GM12872 (cell line): ENCODE measurements around the gene SLC5A3.

ENCODE experiments used
- CTCF ChIP-seq: IDR thresholded peaks from 3 replicates; pipeline ENCODE4 v1.5.1; 2011; ENCODE audit warnings: low read depth, mild to moderate bottlenecking, low read length, moderate library complexity; ENCODE audit not compliant: insufficient read depth

Gene SLC5A3

GRCh38 chr21:34091607-34092006 is 18.2 kb downstream of the SLC5A3 start:
- TF ChIP-seq CTCF, result peak; percentile 55

GRCh38 chr21:34092262-34092921 is 19.0 kb downstream of the SLC5A3 start:
- no peak for TF ChIP-seq CTCF

GRCh38 chr21:34093083-34093482 is 19.7 kb downstream of the SLC5A3 start:
- TF ChIP-seq CTCF, result no peak

GRCh38 chr21:34094949-34095348 is 21.6 kb downstream of the SLC5A3 start:
- TF ChIP-seq CTCF, result no peak

GRCh38 chr21:34097442-34097841 is 24.1 kb downstream of the SLC5A3 start:
- no peak for TF ChIP-seq CTCF

- TF ChIP-seq CTCF, result no peak
Observed at GRCh38 chr21:34100337-34100736, 27.0 kb downstream of the SLC5A3 start.

GRCh38 chr21:34100790-34101189 is 27.4 kb downstream of the SLC5A3 start:
- no peak for TF ChIP-seq CTCF
